ENCODE data around the gene DCLK3.

DNA sequence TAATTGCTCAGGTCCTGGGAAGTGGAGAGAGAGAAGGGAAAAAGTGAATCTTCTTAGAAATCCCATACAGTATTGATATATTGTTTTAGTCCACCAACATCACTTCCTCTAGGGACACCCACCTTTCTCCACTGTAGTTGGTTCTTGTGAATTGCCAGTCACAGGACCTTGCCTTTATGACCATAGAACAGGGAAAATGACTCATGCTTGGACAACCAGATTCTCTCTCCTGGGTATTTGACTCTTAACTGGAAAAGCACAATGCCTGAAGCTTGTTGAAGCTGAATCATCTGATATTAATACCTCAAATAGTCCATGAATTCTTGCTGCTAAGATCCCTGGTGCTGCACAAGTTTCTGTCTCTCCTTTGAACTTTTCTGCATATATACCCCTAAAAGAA, 32.5 kb upstream of the DCLK3 start:
- TF ChIP-seq TAF1 (IDR thresholded peaks at IDR 0.05; ENCODE audit: low read depth, low read length) (no peak), POLR2AphosphoS5 (IDR thresholded peaks at IDR 0.05; ENCODE audit: low read depth, low read length) (no peak), POLR2A (IDR thresholded peaks at IDR 0.05; ENCODE audit: low read depth, low read length) (no peak), SPI1 (IDR thresholded peaks at IDR 0.05; ENCODE audit: low read depth, low read length) (no peak)

Measured in GM12891 (cell line).